ENCODE results near the gene LAMC2.

LAMC2 gene

DNA sequence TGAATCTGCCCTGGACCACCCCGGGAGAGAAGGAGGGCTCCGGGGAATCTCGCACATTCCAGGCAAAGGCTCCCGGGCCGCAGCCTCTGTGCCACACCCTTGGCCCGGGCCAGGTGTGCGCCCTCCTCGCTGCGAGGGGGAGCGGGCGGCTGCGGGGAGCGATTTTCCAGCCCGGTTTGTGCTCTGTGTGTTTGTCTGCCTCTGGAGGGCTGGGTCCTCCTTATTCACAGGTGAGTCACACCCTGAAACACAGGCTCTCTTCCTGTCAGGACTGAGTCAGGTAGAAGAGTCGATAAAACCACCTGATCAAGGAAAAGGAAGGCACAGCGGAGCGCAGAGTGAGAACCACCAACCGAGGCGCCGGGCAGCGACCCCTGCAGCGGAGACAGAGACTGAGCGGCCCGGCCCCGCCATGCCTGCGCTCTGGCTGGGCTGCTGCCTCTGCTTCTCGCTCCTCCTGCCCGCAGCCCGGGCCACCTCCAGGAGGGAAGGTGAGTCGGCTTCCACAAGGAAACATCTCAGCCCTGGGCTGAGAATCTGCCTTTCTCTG lies at the start of gene LAMC2:
LAMC2 (plus strand) TSS at position 324 of the 550 bp plus-strand sequence; CDS start at position 413, 89 bp downstream.
- no peak within 1 kb of the TSS for H3K27ac ChIP-seq (ENCODE audit: low read length)
- H3K4me3 ChIP-seq (ENCODE audit: low read depth in 1 of 2, low read length in 2 of 2): peak within 1 kb of the TSS; percentile 14 to 52
- peaks cover 0 to 2% of the 10 kb centered on the region in 2 donors for H3K36me3 ChIP-seq (ENCODE audit: control insufficient read depth in 1 of 2, insufficient read depth in 2 of 2, low read length in 2 of 2)
- no peaks in the 10 kb centered on the region for H3K9me3 ChIP-seq (ENCODE audit: control insufficient read depth in 1 of 2, low read length in 2 of 2)
- H3K27me3 ChIP-seq (ENCODE audit: low read depth, low read length): no peaks in the 10 kb centered on the region
- H3K4me1 ChIP-seq (ENCODE audit: control insufficient read depth in 1 of 2, insufficient read depth in 2 of 2, low read length in 2 of 2): peaks cover 0 to 6% of the 10 kb centered on the region in 2 donors

GRCh38 chr1:183137782-183138181 lies 48.3 kb upstream of the LAMC2 start:
- Histone ChIP-seq H3K27me3 (ENCODE audit: low read depth, low read length) (no peaks in the 10 kb centered on the region), H3K4me3 (ENCODE audit: low read depth in 1 of 2, low read length in 2 of 2) (no peak overlapping the region), H3K36me3 (ENCODE audit: control insufficient read depth in 1 of 2, insufficient read depth in 2 of 2, low read length in 2 of 2) (peaks cover 43 to 73% of the 10 kb centered on the region in 2 donors), H3K9me3 (ENCODE audit: control insufficient read depth in 1 of 2, low read length in 2 of 2) (no peaks in the 10 kb centered on the region), H3K4me1 (ENCODE audit: control insufficient read depth in 1 of 2, insufficient read depth in 2 of 2, low read length in 2 of 2) (peaks cover 12 to 23% of the 10 kb centered on the region in 2 donors), H3K27ac (ENCODE audit: low read length) (peak overlapping the region; percentile 33)

DNA sequence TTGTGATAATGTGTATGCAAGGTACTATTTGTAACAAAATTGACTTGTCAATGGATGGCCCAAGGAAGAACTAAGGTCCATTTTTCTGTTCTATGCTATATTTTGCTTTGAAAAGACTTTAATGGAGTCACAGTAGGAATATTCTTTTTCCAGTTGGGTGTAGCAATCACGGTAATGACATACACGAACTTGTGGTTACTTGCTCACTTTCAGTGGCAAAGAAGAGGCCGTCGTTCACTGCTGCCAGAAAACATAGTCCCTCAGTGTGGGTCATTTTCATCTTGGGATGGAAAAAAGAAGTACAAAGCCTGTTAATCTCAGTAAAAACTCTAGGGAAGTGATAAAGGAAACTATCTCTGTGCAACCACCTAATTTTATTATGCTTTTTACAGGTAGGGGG lies 47.8 kb upstream of the LAMC2 start:
- H3K4me1 ChIP-seq (ENCODE audit: control insufficient read depth in 1 of 2, insufficient read depth in 2 of 2, low read length in 2 of 2): peaks cover 12 to 23% of the 10 kb centered on the region in 2 donors
- H3K36me3 ChIP-seq (ENCODE audit: control insufficient read depth in 1 of 2, insufficient read depth in 2 of 2, low read length in 2 of 2): peaks cover 45 to 72% of the 10 kb centered on the region in 2 donors
- no peak overlapping the region for H3K4me3 ChIP-seq (ENCODE audit: low read depth in 1 of 2, low read length in 2 of 2)
- H3K9me3 ChIP-seq (ENCODE audit: control insufficient read depth in 1 of 2, low read length in 2 of 2): no peaks in the 10 kb centered on the region
- no peaks in the 10 kb centered on the region for H3K27me3 ChIP-seq (ENCODE audit: low read depth, low read length)
- H3K27ac ChIP-seq (ENCODE audit: low read length): peak overlapping the region; percentile 33

- Histone ChIP-seq H3K4me3 (ENCODE audit: low read depth in 1 of 2, low read length in 2 of 2) (no peak overlapping the region), H3K27ac (ENCODE audit: low read length) (peak overlapping the region; percentile 57), H3K27me3 (ENCODE audit: low read depth, low read length) (no peaks in the 10 kb centered on the region), H3K9me3 (ENCODE audit: control insufficient read depth in 1 of 2, low read length in 2 of 2) (no peaks in the 10 kb centered on the region), H3K4me1 (ENCODE audit: control insufficient read depth in 1 of 2, insufficient read depth in 2 of 2, low read length in 2 of 2) (peaks cover 12 to 23% of the 10 kb centered on the region in 2 donors), H3K36me3 (ENCODE audit: control insufficient read depth in 1 of 2, insufficient read depth in 2 of 2, low read length in 2 of 2) (peaks cover 36 to 70% of the 10 kb centered on the region in 2 donors)
Measured at GRCh38 chr1:183139281-183139942, 46.7 kb upstream of the LAMC2 start.

DNA sequence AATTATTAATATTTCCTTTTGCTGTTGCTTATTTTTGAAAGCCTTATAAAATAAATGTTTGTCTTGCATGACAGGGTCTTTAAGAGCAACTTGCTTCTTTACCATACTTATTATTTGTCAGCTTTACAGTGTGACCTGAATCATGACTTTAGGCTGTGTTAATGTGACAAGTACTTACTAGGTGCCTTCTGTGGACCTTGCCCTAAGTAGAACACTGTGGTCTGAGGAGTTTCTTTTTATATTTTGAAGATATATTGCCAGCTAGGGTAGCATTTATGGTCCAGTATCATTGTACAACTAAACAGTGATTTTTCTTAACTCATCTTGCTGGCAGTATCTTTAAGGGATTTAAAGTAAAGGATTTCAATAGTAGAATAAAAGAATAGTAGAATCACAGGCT lies 45.4 kb upstream of the LAMC2 start:
- no peaks in the 10 kb centered on the region for H3K27me3 ChIP-seq (ENCODE audit: low read depth, low read length)
- peaks cover 32 to 61% of the 10 kb centered on the region in 2 donors for H3K36me3 ChIP-seq (ENCODE audit: control insufficient read depth in 1 of 2, insufficient read depth in 2 of 2, low read length in 2 of 2)
- H3K27ac ChIP-seq (ENCODE audit: low read length): peak overlapping the region; percentile 30
- peaks cover 12 to 23% of the 10 kb centered on the region in 2 donors for H3K4me1 ChIP-seq (ENCODE audit: control insufficient read depth in 1 of 2, insufficient read depth in 2 of 2, low read length in 2 of 2)
- H3K9me3 ChIP-seq (ENCODE audit: control insufficient read depth in 1 of 2, low read length in 2 of 2): no peaks in the 10 kb centered on the region
- no peak overlapping the region for H3K4me3 ChIP-seq (ENCODE audit: low read depth in 1 of 2, low read length in 2 of 2)

DNA sequence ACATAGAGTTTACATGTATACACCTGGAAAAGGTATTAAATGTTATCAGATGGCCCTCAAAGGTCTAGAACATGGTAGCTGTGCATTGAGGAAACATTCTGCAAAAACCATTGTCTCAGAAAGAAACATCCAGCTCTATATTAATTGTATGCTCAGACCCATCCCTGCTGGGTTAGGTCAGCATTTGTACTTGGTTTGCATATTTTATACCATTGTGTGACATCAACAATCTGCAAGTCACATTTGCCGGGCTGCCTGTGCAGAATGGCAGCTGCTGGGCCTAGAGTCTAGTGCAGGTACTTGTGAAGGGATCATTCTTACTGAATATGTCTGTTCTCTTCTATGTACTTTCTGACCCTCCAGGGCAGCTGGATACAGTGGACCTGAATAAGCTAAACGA lies 43.9 kb upstream of the LAMC2 start:
- peaks cover 22 to 48% of the 10 kb centered on the region in 2 donors for H3K36me3 ChIP-seq (ENCODE audit: control insufficient read depth in 1 of 2, insufficient read depth in 2 of 2, low read length in 2 of 2)
- H3K27ac ChIP-seq (ENCODE audit: low read length): no peak overlapping the region
- H3K9me3 ChIP-seq (ENCODE audit: control insufficient read depth in 1 of 2, low read length in 2 of 2): no peaks in the 10 kb centered on the region
- no peaks in the 10 kb centered on the region for H3K27me3 ChIP-seq (ENCODE audit: low read depth, low read length)
- H3K4me1 ChIP-seq (ENCODE audit: control insufficient read depth in 1 of 2, insufficient read depth in 2 of 2, low read length in 2 of 2): peaks cover 12 to 18% of the 10 kb centered on the region in 2 donors
- H3K4me3 ChIP-seq (ENCODE audit: low read depth in 1 of 2, low read length in 2 of 2): no peak overlapping the region

DNA sequence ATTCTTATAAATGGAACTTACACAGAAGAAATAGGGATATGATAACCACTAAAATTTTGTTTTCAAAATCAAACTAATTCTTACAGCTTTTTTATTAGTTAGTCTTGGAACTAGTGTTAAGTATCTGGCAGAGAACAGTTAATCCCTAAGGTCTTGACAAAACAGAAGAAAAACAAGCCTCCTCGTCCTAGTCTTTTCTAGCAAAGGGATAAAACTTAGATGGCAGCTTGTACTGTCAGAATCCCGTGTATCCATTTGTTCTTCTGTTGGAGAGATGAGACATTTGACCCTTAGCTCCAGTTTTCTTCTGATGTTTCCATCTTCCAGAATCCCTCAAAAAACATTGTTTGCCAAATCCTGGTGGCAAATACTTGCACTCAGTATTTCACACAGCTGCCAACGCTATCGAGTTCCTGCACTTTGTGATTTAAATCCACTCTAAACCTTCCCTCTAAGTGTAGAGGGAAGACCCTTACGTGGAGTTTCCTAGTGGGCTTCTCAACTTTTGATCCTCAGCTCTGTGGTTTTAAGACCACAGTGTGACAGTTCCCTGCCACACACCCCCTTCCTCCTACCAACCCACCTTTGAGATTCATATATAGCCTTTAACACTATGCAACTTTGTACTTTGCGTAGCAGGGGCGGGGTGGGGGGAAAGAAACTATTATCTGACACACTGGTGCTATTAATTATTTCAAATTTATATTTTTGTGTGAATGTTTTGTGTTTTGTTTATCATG lies 42.3 kb upstream of the LAMC2 start:
- H3K4me1 ChIP-seq (ENCODE audit: control insufficient read depth in 1 of 2, insufficient read depth in 2 of 2, low read length in 2 of 2): peaks cover 16 to 20% of the 10 kb centered on the region in 2 donors
- peaks cover 16 to 35% of the 10 kb centered on the region in 2 donors for H3K36me3 ChIP-seq (ENCODE audit: control insufficient read depth in 1 of 2, insufficient read depth in 2 of 2, low read length in 2 of 2)
- H3K4me3 ChIP-seq (ENCODE audit: low read depth in 1 of 2, low read length in 2 of 2): no peak overlapping the region
- H3K9me3 ChIP-seq (ENCODE audit: control insufficient read depth in 1 of 2, low read length in 2 of 2): no peaks in the 10 kb centered on the region
- H3K27me3 ChIP-seq (ENCODE audit: low read depth, low read length): no peaks in the 10 kb centered on the region
- H3K27ac ChIP-seq (ENCODE audit: low read length): no peak overlapping the region

- Histone ChIP-seq H3K27ac (ENCODE audit: low read length) (no peak overlapping the region), H3K9me3 (ENCODE audit: control insufficient read depth in 1 of 2, low read length in 2 of 2) (no peaks in the 10 kb centered on the region), H3K4me3 (ENCODE audit: low read depth in 1 of 2, low read length in 2 of 2) (no peak overlapping the region), H3K4me1 (ENCODE audit: control insufficient read depth in 1 of 2, insufficient read depth in 2 of 2, low read length in 2 of 2) (peaks cover 10 to 13% of the 10 kb centered on the region in 2 donors), H3K27me3 (ENCODE audit: low read depth, low read length) (no peaks in the 10 kb centered on the region), H3K36me3 (ENCODE audit: control insufficient read depth in 1 of 2, insufficient read depth in 2 of 2, low read length in 2 of 2) (peaks cover 16 to 34% of the 10 kb centered on the region in 2 donors)
Measured at GRCh38 chr1:183144752-183145151, 41.3 kb upstream of the LAMC2 start.

DNA sequence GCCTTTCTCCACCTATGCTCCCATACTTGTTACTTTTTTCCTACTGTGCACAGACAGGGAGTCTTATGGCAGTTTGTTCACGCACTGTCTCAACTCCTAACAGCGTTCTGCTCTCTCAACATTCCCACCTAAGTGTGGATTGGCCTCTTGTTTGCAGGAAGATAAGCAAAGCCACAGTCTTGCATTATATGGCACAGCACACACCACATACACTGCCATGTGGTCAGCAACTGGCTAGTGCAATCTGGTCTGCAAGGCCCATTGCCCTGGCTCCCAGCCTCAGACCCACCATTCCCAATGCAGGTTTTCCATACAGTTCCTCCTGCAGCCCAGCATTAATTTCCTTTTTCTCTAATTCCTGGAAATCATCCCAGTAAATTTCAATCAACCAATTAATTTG lies 38.3 kb upstream of the LAMC2 start:
- H3K9me3 ChIP-seq (ENCODE audit: control insufficient read depth in 1 of 2, low read length in 2 of 2): no peaks in the 10 kb centered on the region
- peaks cover 10 to 16% of the 10 kb centered on the region in 2 donors for H3K36me3 ChIP-seq (ENCODE audit: control insufficient read depth in 1 of 2, insufficient read depth in 2 of 2, low read length in 2 of 2)
- H3K4me1 ChIP-seq (ENCODE audit: control insufficient read depth in 1 of 2, insufficient read depth in 2 of 2, low read length in 2 of 2): peaks cover 4 to 8% of the 10 kb centered on the region in 2 donors
- no peak overlapping the region for H3K4me3 ChIP-seq (ENCODE audit: low read depth in 1 of 2, low read length in 2 of 2)
- H3K27ac ChIP-seq (ENCODE audit: low read length): no peak overlapping the region
- no peaks in the 10 kb centered on the region for H3K27me3 ChIP-seq (ENCODE audit: low read depth, low read length)

DNA sequence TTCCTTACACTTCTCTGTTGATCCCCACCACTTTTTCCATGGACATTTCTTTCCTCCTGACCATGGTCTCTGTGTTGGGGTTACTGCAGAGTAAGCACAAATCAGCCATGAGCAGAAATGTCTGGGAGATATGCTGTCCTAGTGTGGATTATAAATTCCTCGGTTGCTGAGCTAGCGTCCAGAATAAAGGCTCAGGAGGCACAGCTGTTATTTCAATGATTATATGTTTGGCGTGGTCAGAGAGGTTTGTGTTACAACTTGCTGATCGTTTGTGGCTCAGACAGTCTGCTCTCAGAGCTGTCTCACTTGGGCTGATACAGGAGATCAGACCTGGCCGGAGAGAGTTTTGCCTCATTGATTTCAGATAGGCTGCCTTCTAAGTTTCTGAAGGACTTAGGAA lies 37.5 kb upstream of the LAMC2 start:
- H3K4me1 ChIP-seq (ENCODE audit: control insufficient read depth in 1 of 2, insufficient read depth in 2 of 2, low read length in 2 of 2): peaks cover 4 to 8% of the 10 kb centered on the region in 2 donors
- H3K4me3 ChIP-seq (ENCODE audit: low read depth in 1 of 2, low read length in 2 of 2): no peak overlapping the region
- H3K27ac ChIP-seq (ENCODE audit: low read length): peak overlapping the region; percentile 17
- peaks cover 5 to 9% of the 10 kb centered on the region in 2 donors for H3K36me3 ChIP-seq (ENCODE audit: control insufficient read depth in 1 of 2, insufficient read depth in 2 of 2, low read length in 2 of 2)
- no peaks in the 10 kb centered on the region for H3K9me3 ChIP-seq (ENCODE audit: control insufficient read depth in 1 of 2, low read length in 2 of 2)
- H3K27me3 ChIP-seq (ENCODE audit: low read depth, low read length): no peaks in the 10 kb centered on the region

GRCh38 chr1:183149273-183149672 lies 36.8 kb upstream of the LAMC2 start:
- Histone ChIP-seq H3K9me3 (ENCODE audit: control insufficient read depth in 1 of 2, low read length in 2 of 2) (no peaks in the 10 kb centered on the region), H3K4me1 (ENCODE audit: control insufficient read depth in 1 of 2, insufficient read depth in 2 of 2, low read length in 2 of 2) (peaks cover 4 to 8% of the 10 kb centered on the region in 2 donors), H3K27ac (ENCODE audit: low read length) (peak overlapping the region; percentile 17), H3K4me3 (ENCODE audit: low read depth in 1 of 2, low read length in 2 of 2) (no peak overlapping the region), H3K27me3 (ENCODE audit: low read depth, low read length) (no peaks in the 10 kb centered on the region), H3K36me3 (ENCODE audit: control insufficient read depth in 1 of 2, insufficient read depth in 2 of 2, low read length in 2 of 2) (peaks cover 4 to 5% of the 10 kb centered on the region in 2 donors)

All from muscle layer of duodenum (tissue), 2 donors.